HG03280 (cell line): ENCODE results near the gene RAB25.
"Not testable (repeated sequence)": the region's sequence is repeated elsewhere in the genome, so short reads cannot be mapped to it uniquely, and the experiment has no call there.

Experiments
- ATAC-seq: cut with Tn5 transposase; IDR thresholded peaks from one replicate; pipeline ENCODE4 v1.9.1; 2021; ENCODE audit warnings: mild to moderate bottlenecking, moderate library complexity; ENCODE audit not compliant: unreplicated experiment

RAB25 gene

GRCh38 chr1:156054500-156055280 is 6.3 kb upstream of the RAB25 start, which contains the start of gene LAMTOR2:
LAMTOR2 (plus strand) TSS chr1:156054782; CDS start chr1:156054890, 108 bp downstream.
- ATAC-seq, result peak; percentile 71

- ATAC-seq, result no peak
These were observed 5.5 kb upstream of the RAB25 start for GRCh38 chr1:156055281-156056048.

- ATAC-seq, result no peak
These were observed 4.6 kb upstream of the RAB25 start for GRCh38 chr1:156056326-156056849.

GRCh38 chr1:156062189-156062588 is 1.2 kb downstream of the RAB25 start:
- ATAC-seq, result no peak

- no peak for ATAC-seq
These were observed 3.0 kb downstream of the RAB25 start for GRCh38 chr1:156063997-156064285.

- no peak for ATAC-seq
These were observed 3.7 kb downstream of the RAB25 start for GRCh38 chr1:156064615-156065014.

GRCh38 chr1:156065212-156065611 is 4.3 kb downstream of the RAB25 start:
- no peak for ATAC-seq

- ATAC-seq, result no peak
These were observed 4.9 kb downstream of the RAB25 start for GRCh38 chr1:156065871-156066270.

GRCh38 chr1:156067262-156067661 is 6.3 kb downstream of the RAB25 start:
- no peak for ATAC-seq

GRCh38 chr1:156069490-156070455 is 8.8 kb downstream of the RAB25 start:
- no peak for ATAC-seq

GRCh38 chr1:156070548-156070947 is 9.6 kb downstream of the RAB25 start:
- ATAC-seq, result no peak

- ATAC-seq, result not testable (repeated sequence)
These were observed 10.4 kb downstream of the RAB25 start for GRCh38 chr1:156071332-156071816.

- no peak for ATAC-seq
These were observed 11.3 kb downstream of the RAB25 start for GRCh38 chr1:156072251-156072650.

GRCh38 chr1:156073110-156073687 is 12.2 kb downstream of the RAB25 start:
- no peak for ATAC-seq

GRCh38 chr1:156073740-156074139 is 12.8 kb downstream of the RAB25 start:
- ATAC-seq, result no peak

GRCh38 chr1:156074661-156075060 is 13.7 kb downstream of the RAB25 start:
- no peak for ATAC-seq

GRCh38 chr1:156075162-156075561 is 14.2 kb downstream of the RAB25 start:
- no peak for ATAC-seq

- no peak for ATAC-seq
These were observed 14.8 kb downstream of the RAB25 start for GRCh38 chr1:156075775-156076204.

- peak; percentile 70 for ATAC-seq
These were observed 15.9 kb downstream of the RAB25 start for GRCh38 chr1:156076609-156077429.

GRCh38 chr1:156077430-156077760 is 16.4 kb downstream of the RAB25 start:
- no peak for ATAC-seq
